ENCODE data around the gene SYNJ2BP. TPM values are rescaled to one million over a fixed set of nuclear protein-coding genes. Genes with fewer than 3 reads are reported as not detected.

The SYNJ2BP gene
- total and polyA plus RNA-seq, 2 of the 13 experiments (the other 11 are each of a cell fraction or from before 2014, with no cell fraction given), result 18.1 to 28.6 TPM

- Histone ChIP-seq H3K4me3 (replicated peaks in 1 of 3; ENCODE audit: insufficient read depth in 1 of 3, low read depth in 2 of 3, low read length in 3 of 3) (no peak overlapping the region), H4K20me1 (ENCODE audit: insufficient read depth, low read length) (no peaks in the 10 kb centered on the region), H3K27me3 (ENCODE audit: control insufficient read depth in 1 of 2, insufficient read depth in 2 of 2, low read length in 2 of 2) (no peaks in the 10 kb centered on the region), H3K79me2 (ENCODE audit: insufficient read depth, low read length) (no peaks in the 10 kb centered on the region), H3K27ac (ENCODE audit: extremely low read length, insufficient read depth, low read length) (peak overlapping the region; percentile 45), H3K9me3 (ENCODE audit: low read length) (peaks cover 17% of the 10 kb centered on the region; the same call in 1 of the 2 replicates), H3K4me2 (ENCODE audit: low read depth, low read length) (peak overlapping the region; percentile 23; the same call in 1 of the 2 replicates), H3K9ac (ENCODE audit: insufficient read depth, low read depth, low read length) (no peak overlapping the region), H2AFZ (ENCODE audit: low read length) (no peak overlapping the region), H3K4me1 (ENCODE audit: insufficient read depth, low read length) (peaks cover 17% of the 10 kb centered on the region), H3K36me3 (replicated peaks in 1 of 2; ENCODE audit: control insufficient read depth in 1 of 2, insufficient read depth in 2 of 2, low read length in 2 of 2) (no peaks in the 10 kb centered on the region)
- intact Hi-C loops (cut with micrococcal nuclease; ENCODE audit: unreplicated experiment) (loop anchor here (1.0 kb wide), 1 partner anchor 130 kb away; no protein-coding TSS in a partner anchor), in situ Hi-C loops (cut with HindIII; ENCODE audit: extremely low pct_ligation_motif_present, low pct_unique_long_range_greater_than_20kb) (no loop called here)
- peak; percentile 92 for FAIRE-seq
- ATAC-seq, result peak; percentile 98
- no TSS peak for BruUV-seq (replicated peaks)
- DNase-seq (ENCODE audit: low spot score), result peak; percentile 88
- POLR2A ChIA-PET, result no interaction called here
- WGBS (ENCODE audit: low lambda C conversion rate), result 2% methylated on average over 4 of the region's 4 CpGs
- CTCF ChIA-PET (ENCODE audit: low intra/inter-chr PET ratio, low total read pairs), result no interaction called here
- peak; percentile 66; the same call in 1 of the 2 replicates for TF ChIP-seq SOX5 (CRISPR knock-in tag; IDR thresholded peaks at IDR 0.05; ENCODE audit: borderline replicate concordance)
- peak; percentile 80 for TF ChIP-seq NR2F6 (IDR thresholded peaks at IDR 0.05)
- TF ChIP-seq NR2F6 (CRISPR knock-in tag; IDR thresholded peaks at IDR 0.05), result peak; percentile 92
- TF ChIP-seq ZNF570 (CRISPR knock-in tag; IDR thresholded peaks at IDR 0.05; ENCODE audit: borderline replicate concordance), result no peak
- TF ChIP-seq SOX6 (IDR thresholded peaks at IDR 0.05), result no peak
- peak; percentile 76 for TF ChIP-seq SOX6 (CRISPR knock-in tag; IDR thresholded peaks at IDR 0.05)
- TF ChIP-seq SIN3A (IDR thresholded peaks at IDR 0.05; ENCODE audit: borderline replicate concordance, low read depth, low read length), result no peak
- peak; percentile 68; the same call in 1 of the 2 replicates for TF ChIP-seq TARDBP (CRISPR knock-in tag; IDR thresholded peaks at IDR 0.05)
- 0 out of 2 replicates have a peak, but pooled peaks have one; percentile 24 for TF ChIP-seq MAF1 (CRISPR knock-in tag; IDR thresholded peaks at IDR 0.05; ENCODE audit: borderline replicate concordance)
- TF ChIP-seq MIXL1 (CRISPR knock-in tag; IDR thresholded peaks at IDR 0.05), result peak; percentile 82
- no peak for TF ChIP-seq ZNF260 (CRISPR knock-in tag; IDR thresholded peaks at IDR 0.05; ENCODE audit: borderline replicate concordance, low read depth)
- peak; percentile 63; the same call in 1 of the 2 replicates for TF ChIP-seq HDAC1 (CRISPR knock-in tag; IDR thresholded peaks at IDR 0.05)
- no peak for TF ChIP-seq MAZ (IDR thresholded peaks at IDR 0.05; ENCODE audit: borderline replicate concordance, low read depth, low read length)
- no peak for TF ChIP-seq MAZ (CRISPR knock-in tag; IDR thresholded peaks at IDR 0.05; ENCODE audit: low read depth)
- TF ChIP-seq TOE1 (CRISPR knock-in tag; IDR thresholded peaks at IDR 0.05), result no peak
- no peak for TF ChIP-seq ZNF567 (CRISPR knock-in tag; IDR thresholded peaks at IDR 0.05; ENCODE audit: borderline replicate concordance)
- TF ChIP-seq SIX4 (CRISPR knock-in tag; IDR thresholded peaks at IDR 0.05), result peak; percentile 97
- no peak for TF ChIP-seq CEBPZ (IDR thresholded peaks at IDR 0.05; ENCODE audit: low read length)
- peak; percentile 62 for TF ChIP-seq RFX3 (CRISPR knock-in tag; IDR thresholded peaks at IDR 0.05)
- no peak for TF ChIP-seq ZNF607 (CRISPR knock-in tag; IDR thresholded peaks at IDR 0.05; ENCODE audit: borderline replicate concordance)
- peak; percentile 74 for TF ChIP-seq HNF4A (CRISPR knock-in tag; IDR thresholded peaks at IDR 0.05)
- no peak for TF ChIP-seq ZSCAN31 (CRISPR knock-in tag; IDR thresholded peaks at IDR 0.05; ENCODE audit: low read depth)
- TF ChIP-seq MLLT10 (CRISPR knock-in tag; IDR thresholded peaks at IDR 0.05), result no peak
- no peak for TF ChIP-seq ZNF83 (CRISPR knock-in tag; IDR thresholded peaks at IDR 0.05; ENCODE audit: borderline replicate concordance)
- TF ChIP-seq NCOA2 (CRISPR knock-in tag; IDR thresholded peaks at IDR 0.05), result peak; percentile 78
- peak; percentile 75 for TF ChIP-seq THAP11 (CRISPR knock-in tag; IDR thresholded peaks at IDR 0.05)
These were observed 31.9 kb upstream of the SYNJ2BP start for GRCh38 chr14:70448633-70449340.

All from HepG2 (cell line).